ENCODE results near the gene TNS3.
"Not testable (repeated sequence)": the region's sequence is repeated elsewhere in the genome, so short reads cannot be mapped to it uniquely, and the experiment has no call there.

Gene TNS3

GRCh38 chr7:47591655-47592572, 10.0 kb upstream of the TNS3 start:
- H3K9me3 ChIP-seq (ENCODE audit: control insufficient read depth, low read length) = peaks cover 5% of the 10 kb centered on the region
- peak; percentile 41 for DNase-seq
- 59% methylated on average over 17 of the region's 17 CpGs for WGBS

GRCh38 chr7:47591089-47591654, 9.3 kb upstream of the TNS3 start:
- Histone ChIP-seq H4K91ac (ENCODE audit: low read length) (peak overlapping the region; percentile 44), H3K4me3 (ENCODE audit: insufficient read depth in 1 of 2, low read depth in 1 of 2, low read length in 2 of 2) (no peak overlapping the region), H3K27me3 (ENCODE audit: control insufficient read depth in 1 of 2, insufficient read depth in 1 of 2, low read length in 2 of 2) (peaks cover 0 to 29% of the 10 kb centered on the region in 2 experiments), H3K4me1 (ENCODE audit: control insufficient read depth, insufficient read depth, low read depth, low read length) (peaks cover 14% of the 10 kb centered on the region), H3K14ac (ENCODE audit: low read length in 2 of 2) (peak overlapping the region in 1 of 2 experiments; percentile 83), H2AK5ac (ENCODE audit: low read length, severe bottlenecking) (peak overlapping the region; percentile 72), H3K23ac (ENCODE audit: low read length in 2 of 2) (no peak overlapping the region), H4K8ac (ENCODE audit: low read length) (peak overlapping the region; percentile 60), H3K36me3 (ENCODE audit: control insufficient read depth in 1 of 2, insufficient read depth in 2 of 2, low read depth in 1 of 2, low read length in 2 of 2) (no peaks in the 10 kb centered on the region), H2BK15ac (ENCODE audit: low read depth, poor library complexity, severe bottlenecking) (peak overlapping the region; percentile 19), H2BK12ac (ENCODE audit: low read length in 2 of 2) (peak overlapping the region; percentile 87), H3K18ac (ENCODE audit: low read depth in 1 of 2, low read length in 2 of 2) (peak overlapping the region; percentile 67 to 78), H2BK5ac (ENCODE audit: low read depth, low read length, poor library complexity, severe bottlenecking) (no peak overlapping the region), H3K9me3 (ENCODE audit: control insufficient read depth, low read length) (no peaks in the 10 kb centered on the region), H2BK120ac (ENCODE audit: low read depth, low read length) (no peak overlapping the region), H3K79me1 (replicated peaks; ENCODE audit: low read length, poor library complexity, severe bottlenecking) (no peaks in the 10 kb centered on the region), H3K4me2 (ENCODE audit: low read length, poor library complexity, severe bottlenecking) (no peak overlapping the region), H2AFZ (ENCODE audit: low read depth, low read length) (no peak overlapping the region), H3K9ac (ENCODE audit: low read length) (no peak overlapping the region), H3K4ac (ENCODE audit: low read depth in 1 of 2, low read length in 2 of 2) (peak overlapping the region; percentile 32 to 88), H3K27ac (ENCODE audit: low read length, poor library complexity, severe bottlenecking) (peak overlapping the region; percentile 69)
- no peak for DNase-seq
- 94% methylated on average over 7 of the region's 8 CpGs for WGBS

More at GRCh38 chr7:47591655-47592572, 10.0 kb upstream of the TNS3 start:
- Histone ChIP-seq H4K91ac (ENCODE audit: low read length) (peak overlapping the region; percentile 83), H3K4me3 (ENCODE audit: insufficient read depth in 1 of 2, low read depth in 1 of 2, low read length in 2 of 2) (no peak overlapping the region), H3K27me3 (ENCODE audit: control insufficient read depth in 1 of 2, insufficient read depth in 1 of 2, low read length in 2 of 2) (peaks cover 0 to 26% of the 10 kb centered on the region in 2 experiments), H2BK5ac (ENCODE audit: low read depth, low read length, poor library complexity, severe bottlenecking) (no peak overlapping the region), H2AK5ac (ENCODE audit: low read length, severe bottlenecking) (peak overlapping the region; percentile 93), H3K14ac (ENCODE audit: low read length in 2 of 2) (peak overlapping the region in 1 of 2 experiments; percentile 83), H3K36me3 (ENCODE audit: control insufficient read depth in 1 of 2, insufficient read depth in 2 of 2, low read depth in 1 of 2, low read length in 2 of 2) (no peaks in the 10 kb centered on the region), H2BK12ac (ENCODE audit: low read length in 2 of 2) (peak overlapping the region; percentile 87), H2BK15ac (ENCODE audit: low read depth, poor library complexity, severe bottlenecking) (peak overlapping the region; percentile 19), H3K4me1 (ENCODE audit: control insufficient read depth, insufficient read depth, low read depth, low read length) (peaks cover 14% of the 10 kb centered on the region), H2AFZ (ENCODE audit: low read depth, low read length) (no peak overlapping the region), H3K4me2 (ENCODE audit: low read length, poor library complexity, severe bottlenecking) (no peak overlapping the region), H2BK120ac (ENCODE audit: low read depth, low read length) (peak overlapping the region; percentile 79), H3K9ac (ENCODE audit: low read length) (no peak overlapping the region), H3K18ac (ENCODE audit: low read depth in 1 of 2, low read length in 2 of 2) (peak overlapping the region; percentile 81 to 95), H3K23ac (ENCODE audit: low read length in 2 of 2) (no peak overlapping the region), H4K8ac (ENCODE audit: low read length) (peak overlapping the region; percentile 64), H3K79me1 (replicated peaks; ENCODE audit: low read length, poor library complexity, severe bottlenecking) (no peaks in the 10 kb centered on the region), H3K4ac (ENCODE audit: low read depth in 1 of 2, low read length in 2 of 2) (peak overlapping the region; percentile 54 to 88), H3K27ac (ENCODE audit: low read length, poor library complexity, severe bottlenecking) (peak overlapping the region; percentile 69)

- H3K4ac ChIP-seq (ENCODE audit: low read depth in 1 of 2, low read length in 2 of 2); H3K27ac ChIP-seq (ENCODE audit: low read length, poor library complexity, severe bottlenecking); H2AK5ac ChIP-seq (ENCODE audit: low read length, severe bottlenecking); H3K9ac ChIP-seq (ENCODE audit: low read length); H3K36me3 ChIP-seq (ENCODE audit: control insufficient read depth in 1 of 2, insufficient read depth in 2 of 2, low read depth in 1 of 2, low read length in 2 of 2); H3K18ac ChIP-seq (ENCODE audit: low read depth in 1 of 2, low read length in 2 of 2); H3K79me1 ChIP-seq (replicated peaks; ENCODE audit: low read length, poor library complexity, severe bottlenecking); H3K23ac ChIP-seq (ENCODE audit: low read length in 2 of 2); H4K8ac ChIP-seq (ENCODE audit: low read length); H3K14ac ChIP-seq (ENCODE audit: low read length in 2 of 2); H2BK120ac ChIP-seq (ENCODE audit: low read depth, low read length); H3K9me3 ChIP-seq (ENCODE audit: control insufficient read depth, low read length); H4K91ac ChIP-seq (ENCODE audit: low read length); DNase-seq; H2BK15ac ChIP-seq (ENCODE audit: low read depth, poor library complexity, severe bottlenecking); H2AFZ ChIP-seq (ENCODE audit: low read depth, low read length); H2BK5ac ChIP-seq (ENCODE audit: low read depth, low read length, poor library complexity, severe bottlenecking); H3K4me3 ChIP-seq (ENCODE audit: insufficient read depth in 1 of 2, low read depth in 1 of 2, low read length in 2 of 2); H3K4me2 ChIP-seq (ENCODE audit: low read length, poor library complexity, severe bottlenecking): not testable (repeated sequence)
- WGBS = 86% methylated on average over 5 of the region's 5 CpGs
- Histone ChIP-seq H2BK12ac (ENCODE audit: low read length in 2 of 2) (peak overlapping the region in 1 of 2 experiments; percentile 83), H3K4me1 (ENCODE audit: control insufficient read depth, insufficient read depth, low read depth, low read length) (peaks cover 14% of the 10 kb centered on the region), H3K27me3 (ENCODE audit: control insufficient read depth in 1 of 2, insufficient read depth in 1 of 2, low read length in 2 of 2) (peaks cover 0 to 32% of the 10 kb centered on the region in 2 experiments)
Measured at GRCh38 chr7:47590215-47590614, 8.3 kb upstream of the TNS3 start.

- Histone ChIP-seq H3K18ac (ENCODE audit: low read depth in 1 of 2, low read length in 2 of 2) (peak overlapping the region in 1 of 2 experiments; percentile 63), H3K4me3 (ENCODE audit: insufficient read depth in 1 of 2, low read depth in 1 of 2, low read length in 2 of 2) (no peak overlapping the region), H3K14ac (ENCODE audit: low read length in 2 of 2) (no peak overlapping the region), H4K91ac (ENCODE audit: low read length) (no peak overlapping the region), H3K9ac (ENCODE audit: low read length) (no peak overlapping the region), H2AFZ (ENCODE audit: low read depth, low read length) (no peak overlapping the region), H2BK15ac (ENCODE audit: low read depth, poor library complexity, severe bottlenecking) (peak overlapping the region; percentile 28), H2BK5ac (ENCODE audit: low read depth, low read length, poor library complexity, severe bottlenecking) (no peak overlapping the region), H3K23ac (ENCODE audit: low read length in 2 of 2) (no peak overlapping the region), H3K4me2 (ENCODE audit: low read length, poor library complexity, severe bottlenecking) (no peak overlapping the region), H2AK5ac (ENCODE audit: low read length, severe bottlenecking) (peak overlapping the region; percentile 58), H3K4me1 (ENCODE audit: control insufficient read depth, insufficient read depth, low read depth, low read length) (peaks cover 17% of the 10 kb centered on the region), H3K27ac (ENCODE audit: low read length, poor library complexity, severe bottlenecking) (no peak overlapping the region), H2BK120ac (ENCODE audit: low read depth, low read length) (no peak overlapping the region), H3K36me3 (ENCODE audit: control insufficient read depth in 1 of 2, insufficient read depth in 2 of 2, low read depth in 1 of 2, low read length in 2 of 2) (no peaks in the 10 kb centered on the region), H2BK12ac (ENCODE audit: low read length in 2 of 2) (peak overlapping the region; percentile 26 to 66), H3K9me3 (ENCODE audit: control insufficient read depth, low read length) (peaks cover 6% of the 10 kb centered on the region), H4K8ac (ENCODE audit: low read length) (no peak overlapping the region), H3K4ac (ENCODE audit: low read depth in 1 of 2, low read length in 2 of 2) (no peak overlapping the region), H3K27me3 (ENCODE audit: control insufficient read depth in 1 of 2, insufficient read depth in 1 of 2, low read length in 2 of 2) (peaks cover 0 to 37% of the 10 kb centered on the region in 2 experiments), H3K79me1 (replicated peaks; ENCODE audit: low read length, poor library complexity, severe bottlenecking) (no peaks in the 10 kb centered on the region)
- 95% methylated on average over 7 of the region's 8 CpGs for WGBS
- no peak for DNase-seq
Measured at GRCh38 chr7:47588704-47589225, 6.9 kb upstream of the TNS3 start.

Data from mesenchymal stem cell (in vitro differentiated cells and primary cell).